Mucosa of descending colon (tissue), 3 donors: Measurements from ENCODE around the gene ZFAND3. TPM values are rescaled to one million over a fixed set of nuclear protein-coding genes. Genes with fewer than 3 reads are reported as not detected.
A peak's percentile ranks its signal among the peaks of the same experiment; 100 is the strongest.

Source experiments
- ATAC-seq: fragments of 200-7000 bp; cut with Tn5 transposase; one replicate; pipeline ENCODE4 v1.9.1; 2020; ENCODE audit warnings: mild to moderate bottlenecking, moderate library complexity
- DNase-seq, 3 donors: peaks; one replicate each; pipeline ENCODE4 v3.0.0-alpha.2; 2020
- H3K36me3 ChIP-seq: fragments of 200-600 bp; one replicate; pipeline ENCODE4 v1.8.0; 2021; ENCODE audit warnings: low read depth, mild to moderate bottlenecking
- H3K4me1 ChIP-seq: fragments of 200-600 bp; one replicate; pipeline ENCODE4 v1.8.0; 2021; ENCODE audit warnings: low read depth, mild to moderate bottlenecking
- H3K4me3 ChIP-seq: fragments of 200-600 bp; one replicate; pipeline ENCODE4 v1.8.0; 2021; ENCODE audit warnings: mild to moderate bottlenecking
- H3K9me3 ChIP-seq: fragments of 200-600 bp; one replicate; pipeline ENCODE4 v1.8.0; 2021; ENCODE audit warnings: mild to moderate bottlenecking
- CTCF ChIP-seq: fragments of 200-600 bp; IDR thresholded peaks from one replicate; pipeline ENCODE4 v1.8.0; 2022; ENCODE audit warnings: antibody characterized with exemption, mild to moderate bottlenecking
- intact Hi-C, 2 donors: fragments of 100-400 bp; cut with DNase I in 1 of 2; cut with micrococcal nuclease in 1 of 2; formaldehyde crosslinking; loops; one replicate each; pipeline versions ENCODE4 v1.11.0 to v1.11.1; 2022; cut with DNase I, micrococcal nuclease
- total RNA-seq, 3 donors: library from RNA; stranded (reverse); fragmentation: NEBNext Ultra II Directional in 2 of 3; extraction: Animal tissue kit (Norgen Biotek cat#: 25700) in 2 of 3; gene quantifications; one replicate each; pipeline versions ENCODE4 v1.2.1 to v1.2.4, GENCODE V29; 2021 to 2023
- donor health status: DM: no; HTN: no; CAD: no; lungs with moderate emphysema.
- donor health status: DM: no; HTN: no; CAD: no.
- donor health status: DM: no; HTN: yes; CAD: no.

Gene ZFAND3
- total RNA-seq, 3 donors from 2014 or later, result 63.9 to 84.0 (median 82.2) TPM

DNA sequence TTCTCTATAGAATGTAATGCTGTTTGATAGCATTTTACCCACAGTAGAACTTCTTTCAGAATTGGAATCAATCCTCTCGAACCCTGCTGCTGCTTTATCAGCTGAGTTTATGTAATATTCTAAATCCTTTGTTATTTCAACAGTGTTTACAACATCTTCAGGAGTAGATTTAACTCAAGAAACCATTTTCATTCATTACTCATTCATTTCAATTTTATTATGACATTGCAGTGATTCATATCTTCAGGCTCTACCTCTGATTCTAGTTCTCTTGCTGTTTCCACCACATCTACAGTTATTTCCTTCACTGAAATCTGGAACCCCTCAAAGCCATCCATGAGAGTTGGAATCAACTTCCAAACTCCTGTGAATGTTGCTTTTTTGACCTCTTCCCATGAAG, 93.7 kb downstream of the ZFAND3 start:
- intact Hi-C loops, result no loop called here
- no peak for TF ChIP-seq CTCF
- ATAC-seq (no peak), DNase-seq (no peak)
- H3K4me3 ChIP-seq, result no peak overlapping the region
- no peaks in the 10 kb centered on the region for H3K36me3 ChIP-seq
- H3K4me1 ChIP-seq, result peaks cover 7% of the 10 kb centered on the region
- no peaks in the 10 kb centered on the region for H3K9me3 ChIP-seq

DNA sequence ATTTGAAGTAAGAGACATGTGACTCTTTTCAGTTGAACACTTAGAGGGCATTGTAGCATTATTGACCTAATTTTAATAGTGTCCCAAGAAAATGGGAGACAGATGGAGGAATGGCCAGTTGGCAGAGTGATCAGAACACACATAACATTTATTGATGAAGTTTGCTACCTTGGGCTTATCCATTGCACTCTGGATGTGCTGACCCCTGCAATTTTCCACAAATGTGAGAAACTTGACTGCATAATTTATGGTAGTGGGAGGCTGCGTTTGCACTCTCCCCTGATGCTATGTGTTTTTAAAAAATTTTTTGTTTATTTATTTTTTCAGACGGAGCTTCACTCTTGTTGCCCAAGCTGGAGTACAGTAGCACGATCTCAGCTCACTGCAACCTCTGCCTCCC, 95.9 kb downstream of the ZFAND3 start:
- intact Hi-C loops, result no loop called here
- no peaks in the 10 kb centered on the region for H3K36me3 ChIP-seq
- no peak overlapping the region for H3K4me3 ChIP-seq
- peaks cover 7% of the 10 kb centered on the region for H3K4me1 ChIP-seq
- no peak for TF ChIP-seq CTCF
- ATAC-seq, result no peak
- DNase-seq, result no peak
- no peaks in the 10 kb centered on the region for H3K9me3 ChIP-seq

DNA sequence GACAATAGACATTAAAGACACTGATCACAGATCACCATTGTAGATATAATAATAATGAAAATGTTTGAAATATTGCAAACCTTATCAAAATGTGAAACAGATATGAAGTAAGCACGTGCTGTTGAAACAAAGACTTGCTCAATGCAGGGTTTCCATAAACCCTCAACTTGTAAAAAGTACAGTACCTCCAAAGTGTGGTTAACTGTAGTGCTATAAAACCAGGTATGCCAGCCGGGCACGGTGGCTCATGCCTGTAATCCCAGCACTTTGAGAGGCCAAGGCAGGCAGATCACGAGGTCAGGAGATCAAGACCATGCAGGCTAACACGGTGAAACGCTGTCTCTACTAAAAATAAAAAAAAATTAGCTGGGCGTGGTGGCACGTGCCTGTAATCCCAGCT, 96.6 kb downstream of the ZFAND3 start:
- H3K4me3 ChIP-seq, result no peak overlapping the region
- TF ChIP-seq CTCF, result no peak
- H3K36me3 ChIP-seq, result no peaks in the 10 kb centered on the region
- H3K4me1 ChIP-seq, result peaks cover 7% of the 10 kb centered on the region
- ATAC-seq (peak; percentile 78), DNase-seq (peak in 2 of 3 donors; percentile 16 to 42)
- no peaks in the 10 kb centered on the region for H3K9me3 ChIP-seq
- intact Hi-C loops, result no loop called here

DNA sequence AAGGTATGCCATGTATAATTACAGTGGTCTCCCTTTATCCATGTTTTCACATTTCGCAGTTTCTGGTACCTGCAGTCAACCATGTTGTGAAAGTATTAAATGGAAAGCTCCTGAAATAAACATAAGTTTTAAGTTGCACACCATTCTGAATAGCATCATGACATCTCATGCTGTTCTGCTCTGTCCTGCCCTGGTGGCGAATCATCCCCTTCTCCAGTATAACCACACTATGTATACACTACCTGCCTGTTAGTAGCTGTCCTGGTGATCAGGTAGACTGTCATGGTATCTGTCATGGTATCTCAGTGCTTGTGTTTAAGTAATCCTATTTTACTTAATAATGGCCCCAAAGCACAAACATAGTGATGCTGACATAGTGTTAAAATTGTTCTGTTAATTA, 97.1 kb downstream of the ZFAND3 start:
- Histone ChIP-seq H3K4me3 (no peak overlapping the region), H3K4me1 (peaks cover 7% of the 10 kb centered on the region), H3K9me3 (no peaks in the 10 kb centered on the region), H3K36me3 (no peaks in the 10 kb centered on the region)
- ATAC-seq, result peak; percentile 26
- no peak for TF ChIP-seq CTCF
- intact Hi-C loops, result no loop called here
- DNase-seq, result no peak

- TF ChIP-seq CTCF, result no peak
- ATAC-seq, result peak; percentile 77
- DNase-seq, result no peak
- no peak overlapping the region for H3K4me3 ChIP-seq
- no peaks in the 10 kb centered on the region for H3K36me3 ChIP-seq
- H3K9me3 ChIP-seq, result no peaks in the 10 kb centered on the region
- H3K4me1 ChIP-seq, result peaks cover 7% of the 10 kb centered on the region
- intact Hi-C loops, result no loop called here
Measured at GRCh38 chr6:37917566-37917965, 98.0 kb downstream of the ZFAND3 start.
